ENCODE measurements around the gene ELL.
A peak's percentile ranks its signal among the peaks of the same experiment; 100 is the strongest.

ELL gene

DNA sequence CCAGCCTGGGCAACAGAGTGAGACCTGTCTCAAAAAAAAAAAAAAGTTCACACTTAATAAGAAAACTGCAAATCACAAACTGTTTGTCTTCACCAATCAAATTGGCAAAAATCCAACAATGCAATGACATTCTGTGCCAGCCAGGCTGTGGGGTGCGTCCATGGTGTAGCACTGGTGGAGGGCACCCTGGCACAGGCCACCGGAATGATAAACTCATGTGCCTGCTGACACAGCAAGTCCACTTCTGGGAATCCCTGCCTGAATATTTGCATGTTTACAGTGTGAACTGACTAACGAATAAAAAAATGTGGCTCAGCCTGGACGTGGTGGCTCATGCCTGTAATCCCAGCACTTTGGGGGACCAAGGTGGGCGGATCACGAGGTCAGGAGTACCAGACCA lies 122.9 kb downstream of the ELL start:
- Histone ChIP-seq H3K9me3 (ENCODE audit: control insufficient read depth, low read depth, low read length) (no peaks in the 10 kb centered on the region), H3K27me3 (ENCODE audit: control insufficient read depth, insufficient read depth, low read length) (peaks cover 8% of the 10 kb centered on the region), H3K4me3 (ENCODE audit: low read length) (no peak overlapping the region), H3K27ac (ENCODE audit: low read length) (no peak overlapping the region), H3K36me3 (ENCODE audit: control insufficient read depth, low read depth, low read length) (no peaks in the 10 kb centered on the region), H3K9ac (ENCODE audit: low read length) (no peak overlapping the region), H3K4me1 (ENCODE audit: control insufficient read depth, low read depth, low read length) (peaks cover 7% of the 10 kb centered on the region)

DNA sequence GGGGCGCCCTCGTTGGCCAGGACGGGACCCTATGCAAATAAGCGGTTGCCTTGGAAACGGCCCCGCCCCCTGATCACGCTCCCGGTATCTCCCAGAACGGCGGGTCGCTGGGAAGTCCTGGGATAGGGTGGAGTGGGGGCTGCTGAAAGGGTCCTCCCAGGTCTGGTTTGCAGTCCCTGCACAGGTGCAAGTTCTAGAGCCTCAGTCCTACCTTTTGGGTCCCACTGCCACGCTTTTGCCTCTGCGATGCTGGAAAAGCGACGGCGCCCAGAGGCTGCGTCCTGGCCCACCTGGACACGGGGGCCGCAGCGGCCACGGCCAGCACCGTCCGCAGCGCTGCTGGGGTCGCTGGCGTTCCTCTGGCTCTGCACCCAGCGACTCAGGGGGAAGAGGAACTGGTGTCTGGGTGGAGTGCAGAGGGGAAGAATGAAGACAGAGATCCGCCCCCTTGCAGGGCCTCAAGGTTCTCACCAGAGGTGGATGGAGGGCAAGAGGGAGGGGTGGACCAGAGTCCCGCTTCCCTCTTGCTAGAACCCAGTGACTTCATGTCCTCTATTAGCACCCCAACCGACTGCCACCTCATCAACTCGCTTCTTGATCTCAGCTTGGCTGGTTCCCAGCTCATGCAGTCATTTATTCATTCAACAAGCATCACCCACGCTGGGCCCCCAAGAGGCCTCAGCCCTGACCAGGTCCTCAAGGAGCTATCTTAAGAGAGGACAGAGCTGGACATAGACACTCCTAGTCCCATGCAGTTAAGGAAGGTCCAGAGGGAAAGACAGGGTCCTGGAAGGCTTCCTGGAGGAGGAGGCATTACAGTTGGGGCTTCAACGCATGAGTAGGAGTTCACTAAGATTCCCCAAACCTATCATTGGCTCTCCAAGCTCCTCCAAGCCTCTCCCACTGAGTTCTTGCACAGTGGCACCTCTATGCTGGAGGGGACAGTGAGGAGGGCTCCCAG lies 124.3 kb downstream of the ELL start, which contains the start of gene LRRC25:
TSS of gene LRRC25 (minus strand) at position 381 of the 961 bp plus-strand sequence. CDS start 659 bp downstream, outside the sequence.
- Histone ChIP-seq H3K27me3 (ENCODE audit: control insufficient read depth, insufficient read depth, low read length) (peaks cover 8% of the 10 kb centered on the region), H3K4me3 (ENCODE audit: low read length) (peak within 1 kb of the TSS; percentile 35), H3K27ac (ENCODE audit: low read length) (no peak within 1 kb of the TSS), H3K36me3 (ENCODE audit: control insufficient read depth, low read depth, low read length) (no peaks in the 10 kb centered on the region), H3K9ac (ENCODE audit: low read length) (no peak within 1 kb of the TSS), H3K9me3 (ENCODE audit: control insufficient read depth, low read depth, low read length) (no peaks in the 10 kb centered on the region), H3K4me1 (ENCODE audit: control insufficient read depth, low read depth, low read length) (peaks cover 7% of the 10 kb centered on the region)

DNA sequence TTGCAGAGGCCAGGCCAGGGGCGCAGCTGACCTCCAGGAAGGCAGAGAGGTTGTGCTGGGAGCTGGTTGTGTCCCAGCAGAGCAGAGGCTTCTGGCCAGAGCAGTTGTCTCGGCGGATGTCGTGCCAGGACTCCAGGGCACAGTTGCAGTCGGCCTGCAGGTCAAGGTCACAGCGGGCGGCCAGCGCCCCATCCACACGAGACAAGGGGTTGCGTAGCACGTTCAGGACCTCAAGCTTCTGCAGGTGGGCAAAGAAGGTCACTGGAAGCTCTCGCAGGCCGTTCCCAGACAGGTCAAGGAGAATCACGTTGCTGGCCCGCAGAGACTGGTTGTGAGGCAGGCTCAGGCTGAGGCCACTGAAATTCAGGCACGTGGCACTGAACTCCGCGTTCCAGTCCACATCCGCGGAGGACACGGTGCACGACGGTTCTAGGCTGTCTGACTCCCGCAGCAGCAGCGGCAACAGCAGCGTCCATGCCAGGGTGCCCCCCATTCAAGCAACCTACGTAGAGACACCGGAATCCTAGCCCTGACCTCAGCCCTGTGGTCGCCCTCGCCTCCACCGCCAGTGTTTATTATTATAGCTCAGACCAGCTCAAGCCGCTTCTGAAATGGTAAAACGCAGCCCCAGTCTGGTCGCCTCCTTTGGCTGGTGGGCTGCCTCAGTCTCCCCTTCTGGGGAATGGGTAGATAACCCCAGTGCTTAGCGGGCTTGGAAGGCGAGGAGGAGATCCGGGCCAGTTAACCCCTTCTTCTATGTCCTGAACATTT lies 125.2 kb downstream of the ELL start:
- H3K27ac ChIP-seq (ENCODE audit: low read length) = no peak overlapping the region
- H3K4me1 ChIP-seq (ENCODE audit: control insufficient read depth, low read depth, low read length) = peaks cover 7% of the 10 kb centered on the region
- H3K9ac ChIP-seq (ENCODE audit: low read length) = no peak overlapping the region
- H3K27me3 ChIP-seq (ENCODE audit: control insufficient read depth, insufficient read depth, low read length) = peaks cover 8% of the 10 kb centered on the region
- no peaks in the 10 kb centered on the region for H3K36me3 ChIP-seq (ENCODE audit: control insufficient read depth, low read depth, low read length)
- H3K4me3 ChIP-seq (ENCODE audit: low read length) = peak overlapping the region; percentile 35
- no peaks in the 10 kb centered on the region for H3K9me3 ChIP-seq (ENCODE audit: control insufficient read depth, low read depth, low read length)

DNA sequence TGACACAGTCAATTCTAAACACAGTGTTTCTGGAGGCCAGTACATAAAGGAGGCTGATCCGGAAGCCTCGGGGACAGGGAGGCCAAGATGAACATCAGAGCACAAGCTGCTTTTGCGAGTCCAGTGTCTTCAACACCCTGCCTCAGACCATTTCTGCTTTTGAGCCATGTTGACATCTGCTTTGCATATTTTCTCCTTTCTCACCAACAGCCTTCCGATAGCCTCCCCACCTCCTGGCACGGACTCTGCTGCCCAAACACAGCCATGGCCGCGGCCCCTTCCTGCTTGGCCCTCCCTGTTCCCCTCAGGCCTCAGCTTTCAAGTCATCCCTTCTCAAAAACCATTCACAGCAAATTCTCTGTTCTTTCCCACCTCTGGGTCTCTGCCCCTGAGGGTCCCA lies 128.0 kb downstream of the ELL start:
- Histone ChIP-seq H3K4me1 (ENCODE audit: control insufficient read depth, low read depth, low read length) (peaks cover 7% of the 10 kb centered on the region), H3K27me3 (ENCODE audit: control insufficient read depth, insufficient read depth, low read length) (peaks cover 18% of the 10 kb centered on the region), H3K9me3 (ENCODE audit: control insufficient read depth, low read depth, low read length) (no peaks in the 10 kb centered on the region), H3K4me3 (ENCODE audit: low read length) (no peak overlapping the region), H3K36me3 (ENCODE audit: control insufficient read depth, low read depth, low read length) (no peaks in the 10 kb centered on the region), H3K9ac (ENCODE audit: low read length) (no peak overlapping the region), H3K27ac (ENCODE audit: low read length) (no peak overlapping the region)

DNA sequence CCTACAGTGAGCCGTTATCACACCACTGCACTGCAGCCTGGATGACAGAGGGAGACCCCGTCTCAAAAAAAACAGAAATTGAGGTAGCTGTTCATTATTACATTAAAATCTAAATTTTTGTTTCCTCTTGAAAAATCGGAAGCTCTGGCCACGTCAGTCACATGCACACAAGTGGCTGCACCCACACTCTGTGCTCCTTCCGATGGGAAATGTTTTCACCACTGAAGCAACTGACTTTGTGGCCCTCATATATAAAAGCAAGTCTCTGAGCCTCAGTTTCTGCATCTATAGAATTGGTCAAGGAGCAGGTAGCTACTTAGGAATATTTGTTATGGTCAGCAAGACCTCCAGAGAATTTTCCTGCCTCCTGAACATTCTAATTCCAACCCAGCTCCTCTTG lies 128.9 kb downstream of the ELL start:
- no peak overlapping the region for H3K4me3 ChIP-seq (ENCODE audit: low read length)
- H3K36me3 ChIP-seq (ENCODE audit: control insufficient read depth, low read depth, low read length) = no peaks in the 10 kb centered on the region
- no peak overlapping the region for H3K9ac ChIP-seq (ENCODE audit: low read length)
- H3K4me1 ChIP-seq (ENCODE audit: control insufficient read depth, low read depth, low read length) = peaks cover 7% of the 10 kb centered on the region
- H3K9me3 ChIP-seq (ENCODE audit: control insufficient read depth, low read depth, low read length) = no peaks in the 10 kb centered on the region
- H3K27ac ChIP-seq (ENCODE audit: low read length) = no peak overlapping the region
- H3K27me3 ChIP-seq (ENCODE audit: control insufficient read depth, insufficient read depth, low read length) = peaks cover 23% of the 10 kb centered on the region
